NCI-H82 treated with DMSO at 0.1 percent for 48 hours (cell line): ENCODE measurements around the gene LEPR.
"Not testable (repeated sequence)": the region's sequence is repeated elsewhere in the genome, so short reads cannot be mapped to it uniquely, and the experiment has no call there.

Source experiments
- DNase-seq: peaks from one replicate; lab custom pipeline; 2025; ENCODE audit not compliant: unreplicated experiment; lab: John Stamatoyannopoulos, UW

LEPR gene, protein sequence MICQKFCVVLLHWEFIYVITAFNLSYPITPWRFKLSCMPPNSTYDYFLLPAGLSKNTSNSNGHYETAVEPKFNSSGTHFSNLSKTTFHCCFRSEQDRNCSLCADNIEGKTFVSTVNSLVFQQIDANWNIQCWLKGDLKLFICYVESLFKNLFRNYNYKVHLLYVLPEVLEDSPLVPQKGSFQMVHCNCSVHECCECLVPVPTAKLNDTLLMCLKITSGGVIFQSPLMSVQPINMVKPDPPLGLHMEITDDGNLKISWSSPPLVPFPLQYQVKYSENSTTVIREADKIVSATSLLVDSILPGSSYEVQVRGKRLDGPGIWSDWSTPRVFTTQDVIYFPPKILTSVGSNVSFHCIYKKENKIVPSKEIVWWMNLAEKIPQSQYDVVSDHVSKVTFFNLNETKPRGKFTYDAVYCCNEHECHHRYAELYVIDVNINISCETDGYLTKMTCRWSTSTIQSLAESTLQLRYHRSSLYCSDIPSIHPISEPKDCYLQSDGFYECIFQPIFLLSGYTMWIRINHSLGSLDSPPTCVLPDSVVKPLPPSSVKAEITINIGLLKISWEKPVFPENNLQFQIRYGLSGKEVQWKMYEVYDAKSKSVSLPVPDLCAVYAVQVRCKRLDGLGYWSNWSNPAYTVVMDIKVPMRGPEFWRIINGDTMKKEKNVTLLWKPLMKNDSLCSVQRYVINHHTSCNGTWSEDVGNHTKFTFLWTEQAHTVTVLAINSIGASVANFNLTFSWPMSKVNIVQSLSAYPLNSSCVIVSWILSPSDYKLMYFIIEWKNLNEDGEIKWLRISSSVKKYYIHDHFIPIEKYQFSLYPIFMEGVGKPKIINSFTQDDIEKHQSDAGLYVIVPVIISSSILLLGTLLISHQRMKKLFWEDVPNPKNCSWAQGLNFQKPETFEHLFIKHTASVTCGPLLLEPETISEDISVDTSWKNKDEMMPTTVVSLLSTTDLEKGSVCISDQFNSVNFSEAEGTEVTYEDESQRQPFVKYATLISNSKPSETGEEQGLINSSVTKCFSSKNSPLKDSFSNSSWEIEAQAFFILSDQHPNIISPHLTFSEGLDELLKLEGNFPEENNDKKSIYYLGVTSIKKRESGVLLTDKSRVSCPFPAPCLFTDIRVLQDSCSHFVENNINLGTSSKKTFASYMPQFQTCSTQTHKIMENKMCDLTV

DNA sequence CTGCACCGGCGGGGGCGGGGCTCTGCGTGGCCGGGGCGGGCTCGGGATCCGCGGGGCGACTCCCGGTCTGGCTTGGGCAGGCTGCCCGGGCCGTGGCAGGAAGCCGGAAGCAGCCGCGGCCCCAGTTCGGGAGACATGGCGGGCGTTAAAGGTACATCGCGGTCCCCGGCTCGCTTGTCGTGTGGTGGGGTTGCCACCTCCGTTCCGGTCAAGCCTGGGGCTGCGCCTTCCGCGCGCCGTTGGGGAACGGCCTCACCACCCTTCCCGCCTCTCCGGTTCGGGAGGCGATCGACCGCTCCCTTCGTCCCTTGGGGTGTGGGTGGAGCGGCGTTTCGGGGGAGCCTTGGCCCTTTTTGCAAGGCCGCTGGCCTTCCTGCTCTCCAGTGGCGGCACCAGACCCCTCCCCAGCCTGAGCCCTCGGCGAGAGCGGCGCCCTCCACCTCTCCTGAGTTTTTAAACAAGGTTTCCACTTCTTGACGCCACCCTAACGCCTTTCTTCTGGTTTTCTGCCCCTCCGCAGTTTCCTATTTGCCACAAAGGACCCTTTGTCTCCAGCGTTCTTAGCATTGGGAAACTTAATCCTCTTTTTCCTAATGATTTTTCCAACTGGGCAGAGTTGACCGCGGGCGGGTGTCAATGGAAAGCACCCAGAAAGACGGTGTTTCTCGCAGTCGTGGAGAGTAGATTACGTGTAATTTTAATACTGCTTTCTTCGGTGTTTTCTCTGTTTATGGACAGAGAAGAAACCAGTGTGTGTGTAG lies at the start of gene LEPR, which contains the start of gene LEPROT:
Gene LEPR, plus strand, starts transcription at position 79 of the 761 bp plus-strand sequence. CDS start 144,898 bp downstream, outside the sequence.
Gene LEPROT, plus strand, starts transcription at position 79 of the 761 bp plus-strand sequence. Its CDS starts 57 bp downstream, at position 136.
- peak; percentile 40 for DNase-seq

DNA sequence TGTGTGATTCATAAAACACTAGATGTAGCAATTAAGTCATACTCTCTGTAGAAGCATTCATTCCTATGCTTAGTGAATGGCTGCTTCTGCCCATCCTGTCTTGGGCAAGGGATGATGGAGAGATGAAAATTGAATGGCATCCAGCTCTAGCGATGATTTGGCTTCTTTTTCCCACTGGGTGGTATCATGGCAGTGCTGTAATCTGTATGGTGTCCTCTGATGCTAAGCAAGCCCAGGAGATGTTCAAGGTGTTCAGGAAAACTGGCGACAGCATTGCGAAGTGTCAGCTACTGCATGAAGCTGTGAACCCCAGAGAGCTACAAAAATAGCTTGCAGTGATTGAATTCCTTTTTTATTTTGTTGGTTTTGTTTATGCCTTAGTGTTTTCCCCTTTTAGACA lies 48.9 kb upstream of the LEPR start:
- DNase-seq, result no peak

DNA sequence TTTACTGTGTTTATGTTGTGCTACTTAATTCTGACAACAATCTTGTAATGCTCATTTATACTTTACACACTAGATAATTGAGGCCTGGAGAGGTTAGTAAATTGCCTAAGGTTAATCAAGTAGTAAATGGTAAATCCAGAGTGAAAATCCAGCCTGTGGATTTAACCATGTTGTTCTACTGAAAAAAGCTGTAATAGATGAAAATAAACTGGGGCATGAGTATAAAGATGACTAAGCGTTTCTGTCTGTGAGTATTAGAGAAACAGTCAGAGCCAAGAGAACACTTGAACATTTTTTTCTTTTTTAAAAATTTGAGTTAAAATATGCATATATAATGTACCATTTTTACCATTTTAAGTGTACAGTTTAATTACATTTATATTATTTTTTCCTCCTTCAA lies 47.9 kb upstream of the LEPR start:
- DNase-seq, result no peak

DNA sequence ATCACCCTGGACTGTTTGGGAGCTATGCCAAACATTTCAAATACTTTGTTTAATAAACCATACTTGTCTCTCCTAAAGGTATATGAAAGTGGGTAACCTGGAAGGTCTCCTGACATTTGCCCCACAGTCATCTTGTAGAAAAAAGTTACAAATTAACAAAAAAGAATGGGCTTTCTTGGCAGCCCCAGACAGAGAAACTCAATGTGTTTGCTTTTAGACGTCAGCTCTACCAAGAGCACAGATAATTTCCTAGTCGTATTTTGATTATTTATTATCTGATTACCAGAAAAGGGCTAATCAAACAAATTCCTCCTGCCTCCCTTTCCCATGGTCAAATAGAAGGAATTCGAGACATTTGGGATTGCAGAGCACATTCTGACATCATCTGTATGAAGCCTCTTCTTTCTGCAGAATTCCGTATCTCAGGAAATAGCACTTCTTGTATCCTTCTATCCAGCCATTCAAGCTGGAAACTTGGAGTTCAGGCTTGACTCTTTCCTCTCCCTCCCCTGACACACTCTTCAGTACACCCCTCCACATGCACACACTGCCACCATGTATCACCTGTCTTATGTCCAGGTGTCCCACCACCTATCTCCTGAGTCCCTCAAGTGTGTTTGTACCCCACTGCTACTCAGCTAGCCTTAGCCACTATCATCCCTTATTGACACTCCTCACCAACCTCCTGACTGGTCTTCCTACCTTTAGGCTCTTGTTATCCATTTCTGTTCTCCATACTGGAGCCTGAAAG lies 42.8 kb upstream of the LEPR start:
- DNase-seq, result no peak

DNA sequence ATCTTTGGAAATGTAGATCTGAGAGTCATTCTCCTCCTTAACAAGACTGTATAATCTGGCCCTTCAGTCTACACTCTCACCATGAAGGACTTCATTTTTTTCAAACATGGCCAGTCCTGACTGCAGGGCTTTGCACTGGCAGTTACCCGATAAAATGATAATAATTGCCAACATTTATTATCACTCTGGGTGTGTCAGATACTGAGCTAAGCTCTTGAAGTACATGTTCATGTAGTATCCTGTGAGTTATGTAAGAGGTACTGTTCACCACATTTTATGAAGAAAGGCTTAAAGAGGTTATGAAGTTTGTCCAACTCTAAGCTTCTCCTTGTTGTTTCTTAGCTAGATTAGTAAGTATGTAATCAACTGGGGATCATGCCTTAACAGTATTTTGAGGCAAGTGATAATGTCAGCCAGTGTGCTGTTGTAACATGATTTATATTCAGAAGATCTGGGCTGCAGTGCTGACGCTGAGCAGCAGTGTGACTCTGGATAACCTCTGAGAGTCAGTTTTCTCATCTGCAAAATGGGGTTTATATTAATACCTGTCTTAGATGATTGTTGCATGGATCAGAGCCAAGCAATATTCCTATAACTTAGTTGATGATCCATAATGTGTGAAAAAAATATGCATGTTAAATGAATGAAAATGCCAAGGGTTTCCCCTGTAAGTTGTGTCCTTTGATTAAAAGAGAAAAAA lies 42.1 kb upstream of the LEPR start:
- DNase-seq, result no peak

DNA sequence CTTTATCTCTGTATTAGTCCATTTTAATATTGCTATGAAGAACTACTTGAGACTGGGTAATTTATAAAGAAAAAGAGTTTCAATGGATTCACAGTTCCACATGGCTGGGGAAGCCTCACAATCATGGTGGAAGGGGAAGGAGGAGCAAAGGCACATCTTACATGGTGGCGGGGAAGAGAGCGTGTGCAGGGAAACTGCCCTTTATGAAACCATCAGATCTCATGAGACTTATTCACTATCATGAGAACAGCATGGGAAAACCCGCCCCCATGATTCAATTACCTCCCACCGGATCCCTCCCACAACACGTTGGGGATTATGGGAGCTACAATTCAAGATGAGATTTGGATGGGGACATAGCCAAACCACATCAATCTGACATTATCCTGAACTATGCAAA lies 36.0 kb upstream of the LEPR start:
- not testable (repeated sequence) for DNase-seq

DNA sequence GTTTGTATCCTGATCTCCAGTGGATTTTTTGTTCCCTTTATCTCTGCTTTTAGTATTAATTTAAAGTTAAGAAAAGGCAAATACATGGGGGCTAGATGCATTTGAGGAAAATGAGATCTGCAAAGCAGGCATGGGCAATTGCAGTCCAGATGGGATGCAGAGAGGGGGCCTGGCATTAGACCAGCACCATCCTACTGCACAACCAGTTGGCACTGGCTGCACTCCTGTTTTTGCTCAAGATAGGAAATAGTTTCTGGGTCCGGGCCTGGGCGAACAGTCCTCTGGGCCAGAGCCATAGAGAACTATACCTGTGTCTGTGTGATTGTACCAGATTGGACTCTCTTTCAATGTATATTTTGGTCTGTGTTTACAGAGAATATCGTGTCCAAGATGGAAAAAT lies 34.0 kb upstream of the LEPR start:
- no peak for DNase-seq

DNA sequence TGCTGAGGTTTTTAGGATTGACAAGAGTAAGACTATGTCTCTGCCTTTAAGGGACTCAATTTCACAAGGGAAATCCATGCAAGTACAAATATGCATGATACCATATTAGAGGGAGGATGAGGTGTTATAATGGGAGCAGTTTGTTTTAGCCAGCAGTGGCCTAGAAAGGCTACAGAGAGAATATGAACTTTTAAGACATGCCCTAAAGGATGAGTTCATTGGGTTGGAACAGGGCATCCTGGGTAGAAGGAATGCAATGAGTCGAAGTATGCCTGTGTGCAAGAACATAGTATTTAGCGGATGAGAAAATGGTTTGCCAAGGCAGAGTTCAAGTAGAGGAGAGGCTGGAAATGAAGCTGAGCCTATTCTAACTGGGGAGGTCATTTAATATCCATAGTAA lies 32.6 kb upstream of the LEPR start:
- no peak for DNase-seq

DNA sequence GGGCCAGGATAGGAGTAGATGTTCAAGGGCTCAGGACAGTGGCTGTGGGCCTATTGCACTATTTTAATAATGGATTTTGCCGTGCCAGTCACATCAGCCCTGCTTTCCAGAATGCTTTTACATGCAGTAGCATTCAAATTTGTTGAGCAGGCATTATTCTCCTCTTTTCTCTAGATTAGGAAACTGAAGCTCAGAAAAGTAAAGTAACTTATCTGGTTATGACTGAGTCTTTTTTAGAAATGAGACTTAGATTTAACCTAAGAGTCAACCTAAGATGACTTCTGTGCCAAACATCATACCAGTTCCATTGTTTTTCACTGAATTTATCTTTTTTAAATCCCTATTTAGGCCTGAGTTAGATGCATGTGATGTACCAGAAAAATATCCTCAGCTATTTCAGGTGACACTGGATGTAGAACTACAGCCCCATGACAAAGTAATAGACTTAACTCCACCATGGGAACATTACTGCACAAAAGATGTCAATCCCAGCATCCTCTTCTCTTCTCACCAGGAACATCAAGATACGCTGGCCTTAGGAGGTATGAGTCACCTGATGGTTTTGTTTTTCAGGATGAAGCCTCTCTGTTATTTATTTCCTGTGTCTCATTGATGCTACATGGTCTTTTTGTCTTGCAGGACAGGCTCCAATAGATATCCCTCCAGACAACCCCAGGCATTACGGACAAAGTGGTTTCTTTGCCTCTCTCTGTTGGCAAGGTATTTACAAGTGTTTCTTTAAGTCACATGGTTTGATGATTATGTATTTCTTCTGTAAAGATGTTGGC lies 31.4 kb upstream of the LEPR start:
- no peak for DNase-seq

DNA sequence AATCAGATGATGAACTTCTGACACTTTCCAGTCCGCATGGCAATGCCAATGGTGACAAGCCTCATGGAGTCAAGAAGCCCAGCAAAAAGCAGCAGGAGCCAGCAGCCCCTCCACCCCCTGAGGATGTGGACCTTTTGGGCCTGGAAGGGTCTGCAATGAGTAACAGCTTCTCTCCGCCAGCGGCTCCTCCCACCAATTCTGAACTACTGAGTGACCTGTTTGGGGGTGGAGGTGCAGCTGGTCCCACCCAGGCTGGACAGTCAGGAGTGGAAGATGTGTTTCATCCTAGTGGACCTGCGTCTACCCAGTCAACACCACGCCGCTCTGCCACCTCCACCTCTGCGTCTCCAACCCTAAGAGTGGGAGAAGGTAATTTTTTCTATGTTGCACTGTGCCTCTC lies 28.0 kb upstream of the LEPR start:
- DNase-seq, result no peak

DNA sequence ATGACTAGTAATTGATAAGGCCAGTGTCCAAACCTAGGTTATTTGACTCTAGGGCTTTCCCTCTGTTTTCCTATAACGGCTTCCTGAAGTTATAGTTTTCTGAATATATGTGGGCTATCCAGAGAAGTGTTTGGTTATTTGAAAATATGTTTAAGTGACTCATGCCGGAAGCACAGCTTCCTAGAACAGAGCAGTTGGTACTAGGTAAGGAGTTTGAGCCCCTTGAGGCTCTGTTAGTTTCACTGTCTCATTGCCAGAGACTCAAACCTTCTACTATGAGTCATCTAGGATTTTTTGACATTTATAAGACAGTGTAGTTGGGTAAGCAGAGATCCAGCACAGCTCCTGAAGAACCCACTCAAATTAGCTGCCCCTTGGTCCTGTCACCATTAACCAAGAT lies 27.1 kb upstream of the LEPR start:
- no peak for DNase-seq

DNA sequence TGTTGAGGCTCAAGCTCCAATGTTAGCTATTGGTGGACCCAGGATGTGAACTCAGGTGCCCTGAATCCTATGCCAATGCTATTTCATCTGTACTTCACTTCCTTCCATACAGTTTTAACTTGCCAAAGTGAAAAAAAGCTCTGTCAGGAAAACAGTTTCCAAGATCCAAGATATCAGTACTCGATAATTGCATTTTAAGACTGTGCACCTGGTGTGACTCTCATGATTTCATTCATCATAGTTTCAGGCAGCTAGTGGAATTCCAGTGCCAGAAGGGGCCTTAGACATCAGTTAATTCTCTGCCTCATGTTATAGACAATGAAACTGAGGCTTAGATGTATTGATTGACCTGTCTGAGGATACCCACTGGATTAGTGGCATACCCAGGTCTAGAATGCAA lies 26.5 kb upstream of the LEPR start:
- DNase-seq, result peak; percentile 23

DNA sequence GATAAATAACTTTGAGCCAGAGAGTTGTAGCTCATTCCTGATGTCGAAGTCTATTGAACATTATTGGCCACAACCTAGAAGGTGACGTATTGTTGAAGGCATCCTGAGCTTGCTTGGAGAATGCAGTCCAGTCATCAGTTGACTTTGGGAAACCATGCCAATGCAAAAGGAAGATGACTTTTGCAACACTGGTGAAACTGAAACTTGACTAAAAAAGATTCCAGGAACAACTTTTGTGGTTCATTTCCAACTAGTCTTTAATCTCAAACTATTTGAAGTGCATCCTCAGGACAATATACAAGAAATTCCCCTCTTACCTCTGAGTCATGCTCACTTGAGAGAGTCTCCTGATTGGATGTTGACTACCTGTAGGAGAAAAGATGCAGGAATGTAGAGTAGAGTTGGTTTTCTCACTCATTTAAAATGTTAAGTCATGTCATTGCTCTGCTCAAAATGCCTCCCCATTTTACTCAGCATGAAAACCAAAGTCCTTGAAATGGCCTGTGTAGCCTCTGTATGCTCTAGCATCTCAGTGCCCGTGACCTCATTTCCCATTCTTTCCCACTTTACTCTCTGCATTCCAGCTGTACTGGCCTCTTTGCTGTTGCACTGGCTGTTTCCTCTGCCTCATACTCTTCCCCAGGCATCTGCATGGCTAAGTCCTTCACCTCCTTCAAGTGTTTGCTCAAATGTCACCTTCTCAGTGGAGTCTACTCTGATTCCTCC lies 24.4 kb upstream of the LEPR start:
- DNase-seq, result no peak

DNA sequence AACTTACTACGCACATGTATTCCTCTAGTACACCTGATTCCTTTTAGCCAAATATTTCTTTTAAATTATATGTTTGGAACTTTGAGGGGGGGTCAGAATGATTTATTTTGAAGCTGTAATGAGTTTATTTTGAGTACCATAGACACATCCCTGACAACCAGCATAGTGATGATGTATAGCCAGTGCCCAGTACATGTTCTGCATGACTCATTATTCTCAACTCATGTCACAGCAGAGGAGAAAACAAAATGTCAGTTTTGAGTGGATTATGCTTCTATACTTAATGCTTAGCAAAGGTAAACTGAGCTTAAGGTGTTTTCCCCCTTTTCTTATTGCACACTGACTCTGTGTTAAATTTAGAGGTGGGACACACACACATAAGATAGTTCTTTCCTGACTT lies 22.4 kb upstream of the LEPR start:
- no peak for DNase-seq

DNA sequence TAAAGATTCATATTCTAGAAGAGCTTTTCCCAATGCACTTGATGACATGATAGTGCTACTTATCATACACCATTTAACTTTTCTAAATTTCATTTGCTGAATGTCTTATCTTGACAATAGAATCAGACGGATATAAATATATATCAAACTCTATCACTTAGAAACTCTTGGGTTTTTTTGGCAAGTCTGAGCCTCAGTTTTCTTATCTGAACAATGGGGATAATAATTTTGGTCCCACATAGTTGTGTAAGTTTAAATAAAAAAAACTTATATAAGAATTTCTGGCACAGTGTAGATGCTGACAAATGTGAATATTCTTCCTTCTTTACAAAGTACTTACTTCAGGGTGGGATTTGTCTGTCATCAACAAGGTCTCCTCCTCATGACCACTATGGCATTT lies 21.5 kb upstream of the LEPR start:
- no peak for DNase-seq

DNA sequence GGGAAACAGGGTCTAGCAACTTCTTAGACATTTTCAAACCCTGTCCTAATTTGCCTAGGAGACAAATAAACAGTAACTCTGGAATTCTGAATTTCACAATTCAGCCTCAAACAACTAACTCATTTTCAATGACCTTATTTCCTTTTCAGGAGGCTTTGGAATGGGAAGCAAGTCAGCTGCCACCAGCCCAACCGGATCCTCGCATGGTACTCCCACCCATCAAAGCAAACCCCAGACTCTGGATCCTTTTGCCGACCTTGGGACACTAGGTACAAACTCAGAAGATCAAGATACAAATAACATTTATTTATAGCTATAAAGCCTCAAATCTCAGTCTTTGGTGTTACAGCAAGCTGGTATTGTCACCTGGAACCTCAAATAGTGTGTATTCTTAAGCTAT lies 18.9 kb upstream of the LEPR start:
- no peak for DNase-seq

DNA sequence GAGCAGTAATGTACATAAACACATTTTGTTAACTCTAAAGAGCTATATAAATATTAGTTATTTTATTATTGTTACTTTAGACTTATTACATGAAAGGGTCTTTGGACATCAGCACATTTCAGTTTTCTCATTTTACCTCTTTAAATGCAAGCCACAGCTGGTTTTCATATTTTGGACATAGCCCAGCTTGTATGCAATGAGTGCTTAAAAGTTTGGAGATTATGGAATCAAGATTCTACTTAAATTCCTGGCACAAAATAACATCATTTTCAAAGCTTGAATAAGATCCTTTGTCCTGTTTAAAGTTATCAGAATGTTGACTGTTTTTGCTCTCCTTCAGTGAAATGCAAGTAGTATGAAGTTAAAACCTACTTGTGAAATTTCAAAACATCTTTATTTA lies 15.5 kb upstream of the LEPR start:
- no peak for DNase-seq

DNA sequence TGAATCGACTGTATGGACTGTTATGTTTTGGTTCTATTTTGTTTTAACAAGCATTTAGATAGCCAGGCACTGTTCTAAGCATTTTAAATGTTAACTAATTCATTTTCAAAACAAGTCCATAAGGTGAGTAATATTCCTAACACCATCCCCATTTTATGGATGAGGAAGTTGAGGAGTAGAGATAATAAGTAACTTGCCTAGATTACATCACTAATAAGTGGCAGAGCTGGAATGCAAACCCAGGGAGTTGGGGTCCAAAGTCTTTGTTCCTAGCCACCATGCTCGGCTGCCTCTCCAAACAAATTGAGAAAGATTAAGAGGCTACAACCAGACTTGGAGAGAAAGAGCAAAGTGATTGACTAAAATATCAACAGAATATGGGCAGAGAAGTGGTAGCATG lies 12.6 kb upstream of the LEPR start:
- no peak for DNase-seq
